ENCODE results near the gene TNRC18.
A peak's percentile ranks its signal among the peaks of the same experiment; 100 is the strongest.
"Not testable (repeated sequence)": the region's sequence is repeated elsewhere in the genome, so short reads cannot be mapped to it uniquely, and the experiment has no call there.

TNRC18 gene

DNA sequence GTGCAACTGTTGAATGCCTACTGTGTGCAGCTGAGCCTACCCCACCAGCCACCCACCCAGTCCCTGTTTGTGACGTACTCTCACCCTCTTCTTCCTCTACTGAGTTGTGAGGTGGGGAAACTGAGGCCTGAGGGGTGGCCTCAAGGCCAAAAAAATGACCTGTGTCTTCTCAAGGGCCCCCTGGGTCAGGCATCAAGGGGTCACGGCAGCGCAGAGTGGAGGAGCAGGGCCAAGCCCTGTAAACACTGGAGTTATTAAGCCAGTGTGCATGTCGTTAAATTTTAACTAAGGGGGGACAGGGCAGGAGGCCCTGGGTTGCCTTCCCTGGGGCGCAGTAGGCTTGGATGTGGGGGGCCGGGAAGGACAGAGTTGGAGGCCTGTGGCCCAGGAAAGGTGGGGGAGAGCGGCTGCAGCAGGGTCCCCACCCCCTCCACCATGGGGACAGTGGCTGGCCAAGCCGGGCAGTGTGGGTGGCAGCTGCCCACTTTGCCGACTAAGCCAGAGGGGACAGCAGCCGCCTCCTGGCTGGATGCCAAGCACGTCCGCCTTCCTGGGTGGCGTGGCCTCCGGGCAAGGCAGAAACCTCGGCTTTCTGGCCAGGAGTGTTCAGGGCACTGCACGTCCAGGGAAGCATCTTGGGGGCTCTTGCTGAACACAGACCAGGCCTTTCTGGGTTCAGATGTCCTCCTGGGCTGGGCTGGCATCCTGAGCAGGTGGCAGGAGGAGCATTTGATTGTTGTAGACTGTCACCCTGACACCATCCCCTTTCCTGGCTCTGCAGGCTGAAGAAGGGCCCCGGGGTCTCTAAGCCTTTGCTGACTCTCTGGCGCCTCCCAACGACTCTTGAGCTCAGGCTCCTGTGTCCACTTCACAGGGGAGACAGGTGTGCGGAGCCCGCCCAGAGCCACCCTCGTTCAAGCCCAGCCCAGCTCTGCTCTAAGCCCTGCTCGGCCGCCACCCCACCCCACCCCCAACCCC is 139.0 kb downstream of the TNRC18 start:
- FAIRE-seq = no peak
- TF ChIP-seq, protein P1, sequence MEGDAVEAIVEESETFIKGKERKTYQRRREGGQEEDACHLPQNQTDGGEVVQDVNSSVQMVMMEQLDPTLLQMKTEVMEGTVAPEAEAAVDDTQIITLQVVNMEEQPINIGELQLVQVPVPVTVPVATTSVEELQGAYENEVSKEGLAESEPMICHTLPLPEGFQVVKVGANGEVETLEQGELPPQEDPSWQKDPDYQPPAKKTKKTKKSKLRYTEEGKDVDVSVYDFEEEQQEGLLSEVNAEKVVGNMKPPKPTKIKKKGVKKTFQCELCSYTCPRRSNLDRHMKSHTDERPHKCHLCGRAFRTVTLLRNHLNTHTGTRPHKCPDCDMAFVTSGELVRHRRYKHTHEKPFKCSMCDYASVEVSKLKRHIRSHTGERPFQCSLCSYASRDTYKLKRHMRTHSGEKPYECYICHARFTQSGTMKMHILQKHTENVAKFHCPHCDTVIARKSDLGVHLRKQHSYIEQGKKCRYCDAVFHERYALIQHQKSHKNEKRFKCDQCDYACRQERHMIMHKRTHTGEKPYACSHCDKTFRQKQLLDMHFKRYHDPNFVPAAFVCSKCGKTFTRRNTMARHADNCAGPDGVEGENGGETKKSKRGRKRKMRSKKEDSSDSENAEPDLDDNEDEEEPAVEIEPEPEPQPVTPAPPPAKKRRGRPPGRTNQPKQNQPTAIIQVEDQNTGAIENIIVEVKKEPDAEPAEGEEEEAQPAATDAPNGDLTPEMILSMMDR (IDR thresholded peaks at IDR 0.05; ENCODE audit: insufficient read depth, missing control alignments) = peak; percentile 67
- peak; percentile 88 for DNase-seq (ENCODE audit: insufficient read length, low spot score)

DNA sequence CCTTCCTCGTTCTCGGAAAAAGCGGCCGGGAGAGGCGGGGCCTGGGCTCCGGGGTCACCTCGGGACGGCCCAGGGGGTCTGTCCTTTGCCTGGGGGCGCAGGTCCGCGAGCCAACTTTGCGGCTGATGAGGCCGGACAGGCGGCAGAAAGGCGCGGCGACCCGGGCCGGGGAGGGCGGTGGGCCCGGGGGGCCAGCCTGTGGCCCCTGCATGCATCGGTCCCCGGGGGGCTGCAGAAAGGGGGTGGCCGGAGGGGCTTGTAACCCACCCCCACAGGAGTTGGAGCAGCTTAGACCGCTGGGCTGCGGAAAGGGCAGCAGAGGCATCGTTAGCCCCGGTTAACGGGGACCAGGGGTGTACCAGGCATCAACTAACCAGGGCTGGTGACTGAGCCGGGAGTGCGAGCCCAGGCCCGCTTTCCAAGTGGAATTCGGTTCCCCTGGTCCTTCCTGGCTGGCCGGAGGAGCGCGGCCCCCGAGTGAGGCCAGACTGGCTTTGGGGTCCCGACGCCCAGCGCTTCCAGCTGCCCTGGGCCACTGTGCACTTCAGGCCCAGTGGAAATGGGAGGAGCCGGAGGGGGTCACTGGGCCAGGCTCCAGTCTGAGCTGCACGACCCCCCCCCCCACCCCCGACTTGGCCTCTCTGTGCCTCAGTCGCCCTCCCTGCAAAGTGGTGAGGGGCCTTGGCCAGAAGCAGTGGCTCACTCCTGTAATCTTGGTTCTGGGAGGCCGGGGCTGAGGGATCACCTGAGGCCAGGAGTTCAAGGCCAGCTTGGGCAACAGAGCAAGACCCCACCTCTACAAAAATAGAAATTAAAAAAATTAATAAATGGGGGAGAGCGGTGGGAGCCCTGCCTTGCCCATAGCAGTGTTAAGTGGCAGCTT is 140.0 kb downstream of the TNRC18 start:
- DNase-seq (ENCODE audit: insufficient read length, low spot score) = no peak

DNA sequence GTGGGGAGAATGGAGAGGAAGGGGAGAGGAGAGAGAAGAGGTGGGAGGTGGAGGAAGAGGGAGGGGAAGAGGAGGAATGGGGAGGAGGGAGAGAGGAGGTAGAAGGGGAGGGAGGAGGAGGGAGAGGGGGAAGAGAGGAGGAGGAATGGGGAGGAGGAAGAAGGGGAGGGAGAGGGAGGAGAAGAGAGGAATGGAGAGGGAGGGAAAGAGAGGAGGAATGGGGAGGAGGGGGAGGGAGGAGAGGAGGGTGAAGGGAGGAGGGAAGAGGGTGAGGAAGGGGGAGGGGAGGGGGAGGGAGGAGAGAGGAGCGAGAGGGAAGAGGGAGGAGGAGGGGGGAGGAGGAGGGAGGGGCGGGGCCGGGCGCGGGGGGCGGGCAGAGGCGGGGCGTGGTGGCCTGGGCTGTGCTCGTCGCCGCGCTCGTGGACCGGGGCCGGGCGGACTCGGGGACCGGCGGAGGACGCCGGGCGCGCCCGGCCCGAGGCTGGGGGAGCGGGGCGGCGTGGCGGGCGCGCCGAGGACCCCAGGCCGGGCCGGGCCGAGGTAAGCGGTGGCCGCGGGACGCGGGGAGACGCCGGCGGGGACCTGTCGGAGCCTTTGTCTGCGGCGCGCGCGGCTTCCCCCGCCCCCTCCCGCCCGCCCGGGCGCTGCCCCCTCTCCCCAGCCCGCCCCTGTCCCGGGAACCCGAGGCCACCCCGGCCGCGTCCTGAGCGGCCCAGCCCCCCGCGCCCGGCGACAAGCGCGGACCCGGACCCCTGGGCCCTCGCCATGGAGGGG is 140.9 kb downstream of the TNRC18 start, which contains the start of gene SLC29A4:
TSS of gene SLC29A4 (plus strand) at position 401 of the 774 bp plus-strand sequence. CDS start 4,874 bp downstream, outside the sequence.
- TF ChIP-seq, protein P1 (IDR thresholded peaks at IDR 0.05; ENCODE audit: insufficient read depth, missing control alignments) = no peak
- DNase-seq (ENCODE audit: insufficient read length, low spot score) = no peak
- FAIRE-seq = no peak

More for the DNA sequence above, 140.0 kb downstream of the TNRC18 start:
- FAIRE-seq = no peak
- TF ChIP-seq, protein P1 (IDR thresholded peaks at IDR 0.05; ENCODE audit: insufficient read depth, missing control alignments) = no peak

DNA sequence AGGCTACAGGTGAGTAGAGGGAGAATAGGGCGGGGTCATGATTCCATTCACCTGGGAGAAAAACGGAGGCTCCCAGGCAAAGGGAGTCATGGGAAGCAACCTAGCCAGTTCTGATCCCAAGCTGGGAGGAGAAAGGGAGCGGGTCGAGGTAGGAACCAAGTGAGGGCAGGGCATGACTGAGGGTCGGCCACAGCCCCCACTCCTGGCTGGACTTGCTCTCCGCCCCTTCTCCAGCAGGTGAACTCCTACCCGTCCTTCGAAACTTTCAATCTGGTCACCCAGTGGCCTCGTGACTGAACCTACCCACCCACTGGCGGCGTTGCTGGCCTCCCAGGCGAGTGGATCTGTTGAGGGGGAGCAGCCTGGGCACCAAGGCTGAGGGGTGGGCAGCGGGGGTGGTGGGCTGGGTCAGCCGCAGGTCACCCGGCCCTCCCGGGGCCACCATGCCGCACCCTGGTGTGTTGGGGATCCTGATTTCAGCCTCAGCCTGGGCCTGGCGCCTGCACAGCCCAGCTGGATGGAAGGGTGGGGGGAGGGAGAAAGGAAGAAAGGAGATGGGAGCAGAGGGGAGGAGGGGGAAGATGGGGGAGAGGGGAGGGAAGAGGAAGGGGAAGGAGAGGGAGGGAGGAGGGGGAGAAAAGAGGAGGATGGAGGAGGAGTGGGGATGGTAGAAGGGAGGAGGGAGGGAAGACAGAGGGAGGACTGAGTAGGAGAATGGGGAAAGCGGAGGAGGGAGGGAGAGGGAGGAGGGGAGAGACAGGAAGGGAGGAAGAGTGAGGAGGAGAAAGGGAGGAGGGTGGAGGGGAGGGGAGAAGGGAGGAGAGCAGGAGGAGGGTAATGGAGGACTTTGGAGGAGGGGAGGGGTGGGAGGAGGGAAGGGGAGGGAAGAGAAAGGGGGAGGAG is 141.8 kb downstream of the TNRC18 start:
- FAIRE-seq; DNase-seq (ENCODE audit: insufficient read length, low spot score): not testable (repeated sequence)

DNA sequence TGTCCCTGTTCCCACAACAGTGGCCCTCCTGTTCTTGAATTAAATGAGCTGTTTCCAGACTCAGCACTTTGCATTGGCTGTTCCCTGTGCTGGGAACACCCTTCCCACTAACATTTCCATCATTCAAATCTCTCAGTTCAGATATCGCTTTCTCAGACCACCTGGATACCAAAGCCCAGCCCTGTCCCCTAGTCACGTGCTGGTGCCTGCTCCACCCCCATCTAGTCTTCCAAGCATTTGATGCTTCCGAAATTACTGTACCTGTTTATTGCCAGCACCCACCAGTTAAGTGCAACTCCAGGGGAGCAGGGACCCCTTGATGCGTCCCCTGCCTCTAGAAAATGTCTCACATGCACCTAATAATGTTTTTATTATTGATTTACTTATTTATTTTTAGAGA is 143.9 kb downstream of the TNRC18 start:
- TF ChIP-seq, protein P1 (IDR thresholded peaks at IDR 0.05; ENCODE audit: insufficient read depth, missing control alignments) = no peak
- FAIRE-seq (no peak), DNase-seq (ENCODE audit: insufficient read length, low spot score) (no peak)

DNA sequence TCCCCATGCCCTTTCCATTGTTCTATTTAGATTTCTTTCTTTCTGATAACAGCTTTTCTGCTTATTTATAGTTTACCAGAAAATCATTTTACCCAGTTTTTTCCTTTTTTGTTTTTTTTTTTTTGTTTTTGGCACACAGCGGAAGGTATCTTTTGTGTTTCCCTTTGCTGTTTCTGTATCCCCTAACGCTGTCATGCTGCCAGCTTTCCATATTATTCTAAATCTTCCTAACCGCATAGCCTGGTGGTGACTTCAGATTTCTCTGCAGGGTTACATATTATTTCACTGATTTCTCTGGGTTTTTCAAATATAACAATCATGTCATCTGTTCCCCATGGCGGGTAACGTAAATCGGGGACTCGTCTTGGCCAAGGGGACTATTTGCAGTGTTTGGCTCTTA is 144.9 kb downstream of the TNRC18 start:
- no peak for DNase-seq (ENCODE audit: insufficient read length, low spot score)
- TF ChIP-seq, protein P1 (IDR thresholded peaks at IDR 0.05; ENCODE audit: insufficient read depth, missing control alignments) = no peak
- FAIRE-seq = no peak
